NCI-H1694 treated with DMSO at 0.1 percent for 48 hours (cell line): Measurements from ENCODE around the gene MAP7D1.
A peak's percentile ranks its signal among the peaks of the same experiment; 100 is the strongest.

Experiments
- DNase-seq: peaks from one replicate; lab custom pipeline; 2025; lab: John Stamatoyannopoulos, UW

The MAP7D1 gene

DNA sequence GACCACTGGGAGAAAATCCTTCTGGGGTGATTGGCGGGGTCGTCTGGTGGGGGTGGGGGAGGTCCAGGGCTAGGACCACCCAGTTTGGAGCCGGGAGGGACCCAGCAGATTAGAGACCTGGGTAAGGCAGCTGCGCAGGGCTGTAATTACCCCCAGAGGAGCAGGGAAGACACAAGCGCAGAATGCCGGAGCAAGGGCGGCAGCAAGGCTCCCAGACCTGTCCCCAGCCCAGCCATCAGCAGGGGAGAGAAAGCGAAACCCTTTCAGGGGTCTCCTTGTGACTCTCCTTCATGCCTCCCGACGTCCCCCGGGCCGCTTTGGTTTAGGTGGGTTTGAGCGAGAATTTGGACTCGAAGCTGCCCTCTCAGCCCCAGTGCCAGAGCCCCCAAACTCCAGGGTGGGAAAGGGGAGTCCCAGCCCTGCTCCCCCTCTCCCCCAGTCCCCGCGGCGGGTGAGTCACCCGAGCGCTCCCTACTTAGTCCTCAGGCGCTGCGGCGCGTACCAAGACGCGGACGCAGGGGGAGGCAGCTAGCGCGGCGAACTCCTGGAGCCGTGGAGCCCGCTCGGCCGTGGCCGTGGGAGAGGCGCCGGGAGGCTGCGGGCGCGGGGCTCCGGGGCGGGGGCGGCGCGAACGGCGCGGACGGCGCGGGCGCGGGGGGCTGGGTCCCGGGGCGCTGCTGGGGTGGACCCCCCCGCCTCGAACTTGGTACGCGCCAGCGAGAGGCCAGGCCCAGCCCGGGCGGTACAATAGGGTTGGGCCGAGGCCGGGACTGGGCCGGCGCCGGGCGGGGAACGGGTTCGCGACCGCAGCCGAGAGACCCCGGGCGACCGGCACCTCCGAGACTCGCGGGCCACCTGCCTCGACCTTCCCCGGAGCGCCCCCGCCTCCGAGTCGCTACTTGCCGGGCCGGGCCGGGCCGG, at the start of gene MAP7D1:
TSS of gene MAP7D1 (plus strand) at position 753 of the 921 bp plus-strand sequence. CDS start 258 bp downstream, outside the sequence.
- DNase-seq: peak; percentile 32

DNA sequence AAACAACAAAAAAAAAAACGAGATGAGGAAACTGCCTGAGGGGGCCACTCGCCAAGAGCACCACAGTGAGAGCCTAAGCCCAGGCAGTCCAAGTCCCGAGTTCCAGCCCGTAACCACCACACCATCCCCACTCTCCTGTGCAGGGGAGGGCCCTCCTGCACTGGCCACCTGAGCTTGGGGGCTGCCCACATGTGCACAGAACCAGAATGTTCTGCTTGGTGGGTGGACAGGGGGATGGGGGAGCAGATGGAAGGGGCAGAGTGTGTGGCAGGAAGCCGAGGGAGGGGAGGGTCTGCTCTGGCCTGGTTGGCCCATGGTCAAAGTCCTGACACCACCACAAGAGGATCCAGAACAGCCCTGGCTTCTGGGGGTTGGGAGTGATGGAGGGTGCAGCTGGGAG, 49.7 kb upstream of the MAP7D1 start:
- no peak for DNase-seq

DNA sequence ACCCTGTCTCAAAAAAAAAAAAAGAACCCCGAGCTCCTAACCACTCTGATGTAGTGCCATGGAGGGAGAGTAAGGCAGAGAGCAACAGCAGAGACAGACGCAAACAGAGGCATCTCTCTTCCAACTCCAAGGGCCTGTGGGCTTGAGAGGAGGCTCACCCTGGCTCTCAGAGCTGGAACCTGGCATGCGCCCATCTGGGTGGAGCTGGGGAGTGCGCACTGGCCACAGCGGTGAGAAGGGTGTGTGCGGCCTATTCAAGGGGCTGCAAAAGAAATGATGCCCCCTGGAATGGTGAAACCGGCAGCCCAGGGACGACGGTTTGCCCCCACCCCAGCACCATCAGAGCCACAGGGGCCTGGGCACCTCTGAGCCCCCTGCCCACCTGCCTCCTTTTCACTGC, 48.6 kb upstream of the MAP7D1 start:
- no peak for DNase-seq

DNA sequence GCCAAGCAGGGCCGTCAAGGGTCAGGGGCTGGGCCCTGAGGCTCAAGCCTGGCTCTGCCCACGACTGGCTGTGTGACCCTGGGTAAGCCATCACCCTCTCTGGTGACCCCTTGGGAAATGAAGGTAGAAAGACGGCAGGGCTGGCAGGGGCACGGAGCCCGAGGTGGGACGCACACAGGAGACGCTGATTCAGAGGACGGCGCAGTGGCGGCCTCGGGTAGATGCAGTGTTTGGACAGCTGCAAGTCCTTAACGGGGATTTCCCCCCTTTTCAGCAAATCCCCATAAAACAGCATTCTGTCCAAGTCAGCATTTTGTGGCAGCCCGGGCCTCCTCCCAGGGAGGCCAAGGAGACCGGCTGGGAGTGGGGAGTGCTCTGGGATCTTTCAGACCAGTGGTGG, 47.6 kb upstream of the MAP7D1 start:
- no peak for DNase-seq

DNA sequence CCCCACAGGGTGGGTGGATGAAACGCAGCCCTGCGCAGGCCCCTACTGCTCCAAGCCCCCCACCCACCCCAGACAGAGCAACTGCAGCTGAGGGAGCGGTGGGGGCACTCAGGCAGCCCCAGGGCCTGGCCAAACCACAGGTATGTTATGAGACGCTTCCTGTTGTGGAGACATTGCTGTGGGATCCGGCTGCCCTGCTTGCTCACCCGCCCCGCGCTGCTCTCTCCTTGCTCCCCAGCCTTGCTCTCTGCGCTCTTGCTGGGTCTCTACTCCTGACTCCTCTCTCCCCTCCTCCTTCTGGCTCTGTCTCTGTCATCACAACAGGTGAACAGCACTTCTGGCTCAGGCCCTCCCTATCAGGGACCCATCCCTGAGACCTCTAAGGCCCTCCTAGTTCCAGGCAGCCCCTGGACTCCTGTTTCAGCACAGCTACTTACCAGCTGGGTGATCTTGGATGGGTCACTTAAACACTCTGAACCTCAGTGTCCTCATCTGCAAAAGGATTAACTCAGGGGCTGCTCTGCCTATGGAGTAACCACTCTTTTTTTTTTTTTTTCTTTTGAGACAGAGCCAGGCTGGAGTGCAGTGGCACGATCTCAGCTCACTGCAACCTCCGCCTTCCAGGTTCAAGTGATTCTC, 46.8 kb upstream of the MAP7D1 start:
- no peak for DNase-seq

DNA sequence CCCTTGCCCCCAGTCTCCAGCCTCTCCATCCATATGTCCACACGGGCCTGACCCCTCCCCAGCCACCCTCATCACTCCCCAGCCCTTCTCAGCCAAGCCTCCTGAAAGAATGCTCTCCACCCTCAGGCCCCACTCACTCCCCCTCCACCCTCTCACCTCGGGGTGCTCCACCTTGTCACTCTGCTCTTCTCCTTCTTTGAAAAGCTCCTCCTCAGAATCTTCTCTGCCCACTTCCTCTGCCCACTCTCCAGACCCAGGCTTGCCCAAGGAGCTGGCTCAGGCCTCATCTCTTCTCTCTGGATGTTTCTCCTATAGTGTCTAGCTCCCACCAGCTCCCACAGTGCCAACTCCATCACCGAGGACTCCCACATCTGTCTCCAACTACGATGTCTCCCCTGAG, 44.8 kb upstream of the MAP7D1 start:
- DNase-seq: no peak

DNA sequence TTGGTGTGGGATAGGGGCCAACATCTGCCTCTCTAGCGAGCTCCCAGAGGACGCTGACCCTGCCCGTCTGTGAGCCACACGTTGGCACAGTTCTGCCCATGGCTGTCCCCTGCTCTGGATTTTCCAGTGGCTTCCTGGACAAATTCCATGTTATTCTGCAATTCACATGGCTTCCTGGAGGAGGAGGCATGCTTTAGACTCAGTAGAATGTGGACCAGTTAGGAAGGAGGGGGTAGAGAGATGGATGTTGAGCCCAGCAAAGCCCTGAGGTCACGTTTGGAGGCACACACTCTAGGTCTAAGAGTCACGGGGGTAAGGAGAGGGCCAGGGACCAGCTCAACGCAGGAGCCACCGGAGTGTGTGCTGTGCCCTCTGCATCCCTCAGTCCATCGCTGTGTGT, 43.1 kb upstream of the MAP7D1 start:
- DNase-seq: no peak

DNA sequence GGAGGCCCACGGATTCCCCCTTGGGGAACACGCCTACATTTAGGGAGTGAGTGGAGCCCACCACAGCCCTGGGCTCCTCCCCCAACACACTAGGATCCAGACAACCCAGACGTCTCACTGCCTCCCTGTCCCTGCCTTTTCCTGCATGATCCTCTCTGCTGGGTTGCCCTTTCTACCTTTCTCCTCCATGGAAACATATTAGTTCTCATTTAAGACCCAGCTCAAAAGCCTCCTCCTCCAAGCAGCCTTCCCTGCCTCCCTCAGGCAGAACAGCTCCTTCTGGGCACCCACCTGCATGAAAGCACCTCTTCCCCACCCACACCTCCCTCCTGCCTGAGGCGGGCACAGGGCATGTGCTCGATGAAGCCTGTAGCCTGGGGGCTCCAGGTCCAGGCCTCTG, 41.6 kb upstream of the MAP7D1 start:
- DNase-seq: no peak

DNA sequence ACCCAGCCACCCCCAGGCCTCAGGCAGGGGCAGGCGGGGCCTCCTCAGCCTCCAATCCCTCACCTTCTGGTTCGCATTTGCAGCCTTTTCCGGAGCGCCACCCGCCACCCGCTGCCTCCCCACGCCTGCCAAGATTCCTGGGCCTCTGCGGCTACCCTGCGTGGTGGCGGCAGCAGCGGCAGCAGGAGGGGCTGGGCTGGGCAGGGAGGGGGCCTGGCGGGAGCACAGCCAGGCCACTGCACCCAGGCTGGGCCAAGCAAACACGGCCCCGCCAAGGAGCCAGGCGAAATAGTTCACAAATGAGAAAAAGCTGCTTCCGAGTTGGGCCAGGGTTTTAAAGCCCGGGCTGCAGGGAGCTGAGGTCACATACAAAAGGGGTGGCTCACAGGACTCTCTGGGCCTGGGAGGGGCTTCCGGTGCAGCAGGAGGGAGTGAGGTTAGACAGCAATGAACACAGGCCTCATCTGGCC, 40.7 kb upstream of the MAP7D1 start:
- peak; percentile 4 for DNase-seq

DNA sequence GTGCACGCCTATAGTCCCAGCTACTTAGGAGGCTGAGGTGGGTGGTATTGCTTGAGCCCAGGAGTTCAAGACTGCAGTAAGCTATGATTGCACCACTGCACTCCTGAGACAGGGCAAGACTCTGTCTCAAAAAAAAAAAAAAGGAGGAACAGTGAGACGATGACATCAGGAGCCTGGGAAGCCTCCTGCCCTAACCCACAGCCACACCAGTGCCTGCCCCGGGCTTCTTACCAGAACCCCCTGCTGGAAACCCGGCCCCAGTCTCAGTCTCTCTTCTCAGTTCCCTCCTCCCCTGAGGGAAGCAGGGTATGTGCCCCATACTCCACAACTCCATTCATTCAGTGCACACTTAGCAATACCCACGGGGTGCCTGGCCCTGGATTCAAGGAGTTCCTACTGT, 40.0 kb upstream of the MAP7D1 start:
- no peak for DNase-seq

DNA sequence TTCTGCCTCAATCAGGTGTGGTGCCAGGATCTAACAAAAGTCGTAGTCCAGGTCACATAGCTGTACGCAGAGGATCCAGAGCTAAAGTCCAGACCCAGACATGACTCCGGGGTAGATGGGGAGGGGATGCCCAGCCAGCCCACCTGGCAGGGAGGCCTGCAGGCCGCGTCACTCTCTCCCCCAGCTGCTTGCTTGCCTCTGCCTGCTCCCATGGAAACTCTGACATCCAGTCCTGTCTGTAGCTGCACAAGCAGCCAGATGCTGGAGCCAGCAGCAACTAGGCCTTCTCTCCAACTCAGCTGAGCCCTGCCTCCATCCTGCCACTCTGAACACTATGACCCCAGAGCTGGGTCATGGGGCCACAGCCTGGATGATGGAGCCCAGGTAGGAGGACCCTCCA, 39.1 kb upstream of the MAP7D1 start:
- peak; percentile 27 for DNase-seq

DNA sequence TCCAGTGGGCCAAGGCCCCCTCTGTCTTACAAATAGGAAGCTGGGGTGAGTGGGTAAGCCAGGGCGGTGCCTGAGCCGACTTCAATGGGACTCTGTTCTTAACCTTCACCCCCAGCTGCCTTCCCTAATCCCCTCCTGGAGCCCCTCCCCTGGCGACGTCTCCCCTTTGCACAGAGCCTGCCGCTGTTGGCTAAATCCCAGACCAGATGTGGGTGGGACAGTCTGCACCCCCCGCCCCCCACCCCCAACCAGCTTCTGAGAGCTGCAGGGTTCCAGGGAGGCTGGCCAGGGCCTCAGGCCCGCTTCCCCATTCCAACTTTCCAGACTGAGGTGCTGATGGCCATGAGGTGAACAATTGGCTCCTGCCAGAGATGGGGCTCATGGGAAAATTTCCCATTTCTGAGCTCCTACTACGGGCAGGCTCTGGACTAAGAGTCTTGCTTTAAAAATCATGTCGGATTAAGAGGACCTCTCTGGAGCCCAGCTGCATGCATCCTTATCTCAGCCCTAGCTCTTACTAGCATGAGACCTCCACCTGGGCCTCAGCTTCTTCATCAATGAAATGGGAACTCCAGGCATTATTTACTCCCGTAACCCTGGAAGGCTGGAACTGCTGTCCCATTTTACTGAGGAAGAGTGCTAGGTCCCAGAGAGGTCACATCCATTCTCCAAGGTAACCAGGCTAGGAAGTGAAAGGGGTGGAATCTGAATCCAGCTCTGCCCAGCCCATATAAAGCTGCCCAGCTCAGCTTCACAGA, 37.3 kb upstream of the MAP7D1 start:
- no peak for DNase-seq

DNA sequence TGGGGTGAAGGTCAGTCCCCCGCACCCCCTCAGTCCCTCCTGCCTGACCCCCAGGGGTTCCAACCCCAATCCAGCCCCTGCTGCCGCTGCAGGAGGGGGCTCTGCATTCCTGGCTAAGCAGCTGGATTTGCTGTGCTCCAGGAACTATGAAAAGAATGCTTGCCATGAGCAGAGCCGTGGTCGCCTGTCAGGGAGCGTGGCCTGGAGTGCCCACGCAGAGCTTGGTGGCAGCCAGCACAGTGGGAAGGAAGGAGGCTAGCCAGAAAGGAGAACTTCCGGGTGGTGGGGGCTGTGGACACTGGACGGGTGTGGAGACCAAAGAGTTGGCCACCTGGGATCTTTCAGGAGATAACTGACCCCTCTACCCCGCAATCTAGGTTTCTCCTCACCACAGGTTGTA, 36.5 kb upstream of the MAP7D1 start:
- no peak for DNase-seq

DNA sequence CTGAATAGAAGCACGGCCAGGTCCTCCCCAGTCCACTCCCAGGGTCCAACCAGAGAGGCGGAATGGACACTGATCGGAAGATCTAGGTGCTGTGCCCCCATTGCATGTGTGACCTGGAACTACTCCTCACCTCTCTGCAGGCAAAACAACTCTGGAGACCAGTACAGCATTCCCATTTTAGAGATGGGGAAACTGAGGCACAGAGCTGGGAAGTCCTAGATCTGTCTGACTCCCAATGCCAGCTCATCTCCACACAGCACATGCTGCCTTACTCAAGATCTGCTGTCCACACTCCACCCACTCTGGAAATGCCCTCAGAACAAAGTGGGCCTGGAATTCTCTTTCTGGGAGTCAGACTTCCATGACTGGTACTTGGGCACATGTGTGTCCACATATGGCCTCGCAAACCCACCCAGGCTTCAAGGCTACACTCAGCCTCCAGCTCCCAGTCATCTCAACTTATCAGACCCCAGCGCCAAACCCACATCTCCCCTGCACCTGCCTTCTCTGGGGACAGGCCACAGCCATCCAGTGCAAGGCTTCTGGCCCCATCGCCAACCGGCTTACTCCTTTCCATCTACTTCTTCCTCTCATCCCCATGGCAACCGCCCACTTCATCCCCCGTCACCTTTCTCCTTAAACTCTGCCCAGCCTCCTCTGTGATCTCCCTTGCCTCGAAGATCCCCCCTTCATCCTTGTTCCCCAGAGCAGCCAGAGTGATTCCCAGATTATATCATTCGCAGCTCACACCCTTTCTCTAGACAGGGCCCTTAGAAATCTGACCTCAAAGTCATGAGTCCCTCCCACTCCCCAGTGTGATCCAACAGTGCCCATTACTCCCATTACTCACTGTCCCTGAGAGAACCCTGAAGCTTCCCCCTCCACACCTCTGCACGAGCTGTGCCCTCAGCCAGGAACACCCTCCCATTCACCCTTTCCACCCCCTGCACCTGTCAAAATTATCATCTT, 33.6 kb upstream of the MAP7D1 start:
- DNase-seq: no peak

DNA sequence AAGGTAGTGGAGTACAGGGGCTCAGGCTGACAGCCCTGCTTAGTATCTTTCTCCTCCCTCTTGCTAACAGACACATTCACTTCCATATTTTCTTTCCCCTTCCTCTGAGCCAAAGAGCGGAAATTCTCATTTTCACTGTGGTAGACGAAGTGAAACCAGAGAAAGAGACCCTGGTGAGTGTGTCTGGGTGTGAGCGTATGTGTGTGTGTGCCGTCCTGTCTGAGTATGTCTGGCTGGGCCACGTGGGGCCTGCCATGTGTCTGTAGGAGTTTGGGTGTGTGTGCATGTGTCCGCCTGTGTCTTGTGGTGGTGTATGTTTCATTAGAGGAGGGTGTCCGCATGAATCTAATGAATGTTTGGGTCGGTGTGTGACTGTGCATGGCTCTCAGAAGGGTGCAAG, 32.6 kb upstream of the MAP7D1 start:
- no peak for DNase-seq

DNA sequence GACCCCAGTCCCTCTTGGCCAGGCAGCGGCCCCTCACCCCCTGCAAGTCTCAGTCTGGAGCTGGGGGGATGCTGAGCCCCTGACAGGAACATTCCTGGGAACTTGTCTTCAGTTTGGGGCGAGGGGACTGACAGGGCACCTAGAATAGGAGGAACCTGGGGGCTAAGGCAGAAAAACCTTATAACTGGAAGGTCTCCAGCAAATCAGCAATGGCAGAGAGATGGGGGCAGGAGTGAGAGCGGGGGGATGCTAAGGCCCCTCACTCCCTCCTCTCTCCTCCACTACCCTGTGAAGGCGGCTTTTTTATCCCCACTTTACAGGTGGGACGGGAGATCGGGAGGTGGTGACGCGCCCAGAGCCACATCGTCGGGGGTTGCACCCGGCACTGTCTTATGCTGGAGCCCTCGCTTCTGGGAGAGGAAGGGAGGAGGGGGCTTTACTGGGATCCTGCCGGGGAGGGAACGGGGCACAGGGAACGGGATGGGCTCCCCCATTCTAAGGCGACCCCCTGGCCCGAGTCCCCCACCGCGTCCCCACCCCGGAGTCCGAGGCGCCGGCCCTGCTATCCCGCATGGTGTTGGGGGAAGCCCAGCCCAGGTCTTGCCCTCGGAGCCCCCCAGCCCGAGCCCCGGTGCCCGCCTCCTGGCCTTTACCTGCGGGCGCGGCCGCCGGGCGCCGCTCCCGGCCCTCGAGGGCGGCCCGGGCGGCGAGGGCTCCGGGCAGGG, 31.4 kb upstream of the MAP7D1 start:
- no peak for DNase-seq

DNA sequence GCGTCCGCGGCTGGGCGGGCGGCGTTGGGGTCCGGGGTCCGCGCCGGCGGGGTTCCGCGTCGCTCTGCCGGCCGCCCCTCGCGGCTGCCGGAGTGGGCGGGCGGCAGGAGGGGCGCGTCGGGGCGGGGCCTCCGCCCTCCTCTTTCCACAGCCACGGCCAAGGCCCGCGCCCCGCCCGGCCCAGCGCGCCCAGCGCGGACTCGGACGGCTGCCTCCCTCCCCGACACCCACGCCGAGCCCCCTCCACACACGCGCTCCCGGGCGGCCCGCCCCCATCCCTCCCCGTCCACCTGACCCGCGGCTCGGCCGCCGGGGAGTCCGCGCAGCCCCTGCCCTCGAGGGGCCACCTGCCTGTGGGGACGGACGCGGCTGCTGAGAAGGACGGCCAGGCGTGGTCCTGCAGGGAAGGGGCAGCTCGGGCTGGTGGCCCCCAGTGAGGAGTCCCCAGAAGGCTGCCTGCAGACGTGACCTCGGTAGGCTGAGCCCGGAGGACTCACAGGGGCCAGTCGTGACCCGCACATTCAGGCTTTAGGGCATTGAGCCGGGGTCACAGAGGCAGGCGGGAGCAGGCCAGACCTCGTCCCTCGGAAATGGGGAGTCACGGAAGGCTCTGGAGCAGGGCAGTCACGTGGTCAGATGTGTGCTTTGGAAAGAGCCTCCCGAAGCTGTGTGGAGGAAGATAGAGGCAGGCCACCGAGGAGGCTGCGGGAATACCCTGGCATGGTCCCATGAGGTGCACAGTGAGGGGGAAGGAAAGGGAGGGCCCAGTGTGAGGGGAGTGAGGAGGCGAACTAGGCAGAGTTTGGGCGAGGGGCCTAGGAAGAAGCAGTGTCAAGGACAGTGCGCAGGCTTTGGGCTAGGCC, 30.6 kb upstream of the MAP7D1 start, which contains the start of gene COL8A2:
TSS of gene COL8A2 (minus strand) at position 94 of the 863 bp plus-strand sequence. CDS start 24,980 bp downstream, outside the sequence.
- DNase-seq: no peak

DNA sequence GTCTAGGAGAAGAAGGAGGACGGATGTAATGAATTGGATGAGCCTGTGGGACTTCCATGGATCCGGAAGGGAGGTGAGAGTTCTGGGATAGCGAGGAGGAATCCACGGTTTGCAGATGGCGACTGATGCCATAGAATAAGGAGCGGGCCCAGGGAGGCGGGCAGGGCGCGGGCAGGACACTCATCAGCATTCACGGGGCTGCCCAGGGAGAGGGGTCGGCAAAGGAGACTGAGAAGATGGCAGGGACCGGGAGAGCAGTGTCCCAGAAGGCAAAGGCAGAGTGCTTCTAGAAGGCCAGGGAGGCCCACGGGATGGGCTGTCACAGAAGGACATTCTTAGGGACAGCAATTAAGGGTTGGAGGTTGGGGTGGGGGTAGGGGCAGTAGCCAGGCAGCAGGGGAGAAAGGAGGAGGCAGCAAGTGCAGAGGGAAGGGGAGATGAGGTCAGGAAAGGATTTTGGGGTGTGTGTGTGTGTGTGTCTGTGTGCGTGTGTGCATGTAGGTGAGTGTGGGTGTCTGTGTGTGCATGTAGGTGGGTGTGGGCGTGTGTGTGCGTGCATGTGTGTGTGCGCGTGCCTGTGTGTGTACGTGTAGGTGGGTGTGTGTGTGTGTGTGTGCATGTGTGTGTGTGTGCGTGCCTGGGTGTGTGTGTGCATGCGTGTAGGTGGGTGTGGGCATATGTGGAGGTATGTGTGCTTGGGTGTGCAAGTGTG, 29.8 kb upstream of the MAP7D1 start:
- DNase-seq: no peak
